BJ (cell line): ENCODE measurements around the gene PCCB. TPM values are rescaled to one million over a fixed set of nuclear protein-coding genes. Genes with fewer than 3 reads are reported as not detected.

Experiments
- CTCF ChIA-PET: fragments of 350-600 bp; formaldehyde crosslinking; extraction: SDS; loops from one replicate; lab custom pipeline; 2021; ENCODE audit warnings: antibody characterized with exemption, inconsistent platforms; lab: Yijun Ruan, JAX
- POLR2A ChIA-PET: fragments of 300-600 bp; sonication (Branson Sonifier 250); formaldehyde crosslinking; extraction: SDS; loops from one replicate; lab custom pipeline; 2021; ENCODE audit warnings: antibody characterized with exemption; lab: Charles Lee
- DNase-seq: peaks from one replicate; pipeline ENCODE4 v3.0.0-alpha.2; 2011; ENCODE audit warnings: low read depth
- H3K27me3 ChIP-seq: 2 replicates; pipeline ENCODE4 v1.6.0; 2011; ENCODE audit warnings: low read length; ENCODE audit not compliant: control insufficient read depth, insufficient read depth
- H3K36me3 ChIP-seq: 2 replicates; pipeline ENCODE4 v1.5.1; 2011; ENCODE audit warnings: low read length; ENCODE audit not compliant: control insufficient read depth, insufficient read depth
- H3K4me3 ChIP-seq: 2 replicates; pipeline ENCODE4 v1.5.1; 2011; ENCODE audit warnings: low read depth, mild to moderate bottlenecking, control low read depth, low read length
- polyA plus RNA-seq: library from polyadenylated mRNA; depleted of rRNA; stranded (reverse); fragments of >200 nt; gene quantifications from 2 replicates; pipeline ENCODE4 v1.2.3, GENCODE V29; 2011
- TF ChIP-seq, protein P1 (sequence below): IDR thresholded peaks from 2 replicates; pipeline ENCODE4 v1.5.1; 2011; ENCODE audit warnings: low read depth, mild to moderate bottlenecking, control low read depth, inconsistent platforms, low read length, moderate library complexity; ENCODE audit not compliant: insufficient read depth

PCCB gene
- polyA plus RNA-seq, 1 experiment, result 65.0 TPM

DNA sequence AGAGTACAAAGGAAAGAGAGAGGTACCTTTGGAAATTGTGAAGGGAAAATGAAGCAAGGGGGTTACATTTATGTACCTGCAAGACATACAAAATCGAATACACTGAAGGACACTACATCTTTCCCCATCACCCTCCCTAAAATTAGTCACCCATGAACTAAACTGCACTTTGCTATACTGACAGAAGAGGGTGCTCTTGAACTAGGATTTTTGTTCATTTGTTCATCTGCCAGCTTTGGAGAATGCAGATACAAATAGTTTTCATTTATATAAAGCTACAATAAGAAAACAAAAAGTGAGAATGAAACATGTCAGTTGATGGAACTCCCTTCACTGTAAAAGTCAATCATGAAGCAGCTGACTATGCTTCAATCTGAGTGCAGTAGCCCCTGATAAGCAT is 55.7 kb downstream of the PCCB start:
- TF ChIP-seq, protein P1, sequence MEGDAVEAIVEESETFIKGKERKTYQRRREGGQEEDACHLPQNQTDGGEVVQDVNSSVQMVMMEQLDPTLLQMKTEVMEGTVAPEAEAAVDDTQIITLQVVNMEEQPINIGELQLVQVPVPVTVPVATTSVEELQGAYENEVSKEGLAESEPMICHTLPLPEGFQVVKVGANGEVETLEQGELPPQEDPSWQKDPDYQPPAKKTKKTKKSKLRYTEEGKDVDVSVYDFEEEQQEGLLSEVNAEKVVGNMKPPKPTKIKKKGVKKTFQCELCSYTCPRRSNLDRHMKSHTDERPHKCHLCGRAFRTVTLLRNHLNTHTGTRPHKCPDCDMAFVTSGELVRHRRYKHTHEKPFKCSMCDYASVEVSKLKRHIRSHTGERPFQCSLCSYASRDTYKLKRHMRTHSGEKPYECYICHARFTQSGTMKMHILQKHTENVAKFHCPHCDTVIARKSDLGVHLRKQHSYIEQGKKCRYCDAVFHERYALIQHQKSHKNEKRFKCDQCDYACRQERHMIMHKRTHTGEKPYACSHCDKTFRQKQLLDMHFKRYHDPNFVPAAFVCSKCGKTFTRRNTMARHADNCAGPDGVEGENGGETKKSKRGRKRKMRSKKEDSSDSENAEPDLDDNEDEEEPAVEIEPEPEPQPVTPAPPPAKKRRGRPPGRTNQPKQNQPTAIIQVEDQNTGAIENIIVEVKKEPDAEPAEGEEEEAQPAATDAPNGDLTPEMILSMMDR, result no peak
- Histone ChIP-seq H3K27me3 (no peaks in the 10 kb centered on the region), H3K4me3 (no peak overlapping the region), H3K36me3 (peaks cover 5% of the 10 kb centered on the region; the same call in 1 of the 2 replicates)
- no peak for DNase-seq
- CTCF ChIA-PET, result no interaction called here
- POLR2A ChIA-PET, result no interaction called here

DNA sequence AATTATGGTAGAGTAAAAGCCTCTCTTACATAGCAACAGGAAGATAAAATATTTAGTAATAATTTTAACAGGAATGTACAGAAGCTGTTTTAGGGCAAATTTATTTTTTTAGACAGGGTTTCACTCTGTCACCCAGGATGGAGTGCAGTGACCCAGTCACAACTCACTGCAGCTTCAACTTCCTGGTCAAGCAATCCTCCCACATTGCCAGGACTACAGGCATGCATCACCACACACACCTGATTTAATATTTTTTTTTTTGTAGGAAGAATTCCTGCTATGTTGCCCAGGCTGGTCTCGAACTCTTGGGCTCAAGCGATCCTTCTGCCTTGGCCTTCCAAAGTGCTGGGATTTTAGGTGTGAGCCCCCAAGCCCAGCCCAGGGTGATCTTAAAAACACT is 61.1 kb downstream of the PCCB start:
- no peak for DNase-seq
- no peaks in the 10 kb centered on the region for H3K27me3 ChIP-seq
- POLR2A ChIA-PET, result no interaction called here
- CTCF ChIA-PET, result no interaction called here
- no peaks in the 10 kb centered on the region for H3K36me3 ChIP-seq
- no peak overlapping the region for H3K4me3 ChIP-seq
- TF ChIP-seq, protein P1, result no peak

DNA sequence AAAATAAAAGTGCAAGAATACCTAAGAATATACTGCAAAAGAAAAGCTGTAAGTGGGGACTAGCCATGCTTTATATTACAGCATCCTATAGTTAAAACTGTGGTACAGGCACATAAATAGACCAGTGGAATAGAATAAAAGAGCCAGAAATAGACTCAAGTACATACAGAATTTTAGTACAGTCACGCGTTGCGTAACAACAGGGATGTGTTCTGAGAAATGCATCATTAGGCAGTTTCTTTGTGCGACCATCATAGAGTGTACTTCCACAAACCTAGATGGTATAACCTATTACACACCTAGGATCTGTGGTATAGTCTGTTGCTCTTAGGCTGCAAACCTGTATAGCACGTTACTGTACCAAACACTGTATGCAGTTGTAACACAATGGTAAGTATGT is 61.8 kb downstream of the PCCB start:
- ChIA-PET POLR2A (no interaction called here), CTCF (no interaction called here)
- no peak overlapping the region for H3K4me3 ChIP-seq
- H3K36me3 ChIP-seq, result no peaks in the 10 kb centered on the region
- no peaks in the 10 kb centered on the region for H3K27me3 ChIP-seq
- no peak for DNase-seq
- TF ChIP-seq, protein P1, result no peak

DNA sequence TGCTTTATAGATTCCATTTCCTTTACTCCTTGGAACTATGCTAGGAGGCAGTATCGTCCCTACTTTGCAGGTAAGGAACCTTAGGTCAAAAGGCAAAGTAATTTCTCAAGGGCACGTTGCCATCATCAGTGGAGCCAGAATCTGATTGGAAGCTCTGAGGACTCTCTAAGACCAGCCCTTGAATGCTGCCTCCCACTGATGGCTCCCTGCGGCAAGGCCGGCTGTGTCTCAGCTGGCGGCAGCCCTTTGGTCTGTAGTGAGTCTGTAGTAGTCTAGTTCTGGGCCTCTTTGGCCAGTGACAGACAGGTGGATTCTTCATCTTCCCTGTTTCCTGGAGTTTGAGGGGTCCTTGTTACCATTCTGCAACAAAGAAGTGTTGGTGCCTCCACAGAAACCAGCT is 76.2 kb downstream of the PCCB start:
- TF ChIP-seq, protein P1, result no peak
- POLR2A ChIA-PET, result no interaction called here

DNA sequence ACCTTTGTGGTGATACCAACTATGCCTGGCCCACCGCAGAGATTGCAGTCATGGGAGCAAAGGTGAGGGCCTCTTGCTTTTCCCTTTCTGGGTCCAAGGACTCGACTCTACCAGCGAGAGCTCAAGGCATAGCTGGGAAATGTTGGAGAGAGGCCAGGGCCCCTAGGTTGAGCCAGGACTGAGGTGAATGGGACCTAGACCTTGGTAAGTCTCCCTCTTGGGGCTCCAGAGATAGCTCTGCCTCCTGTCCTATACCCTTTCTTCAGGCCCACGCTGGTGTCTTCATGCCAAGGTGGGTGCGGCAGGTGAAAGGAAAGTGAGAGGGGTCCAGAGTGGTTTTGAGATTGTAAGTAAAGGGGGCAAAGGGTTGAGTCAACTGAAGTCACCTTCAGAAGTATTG is 77.5 kb downstream of the PCCB start:
- no peak overlapping the region for H3K4me3 ChIP-seq
- H3K36me3 ChIP-seq, result peaks cover 6% of the 10 kb centered on the region
- no peak for DNase-seq
- TF ChIP-seq, protein P1, result no peak
- ChIA-PET CTCF (no interaction called here), POLR2A (no interaction called here)
- no peaks in the 10 kb centered on the region for H3K27me3 ChIP-seq

More for the DNA sequence above, 76.2 kb downstream of the PCCB start:
- Histone ChIP-seq H3K27me3 (no peaks in the 10 kb centered on the region), H3K4me3 (no peak overlapping the region), H3K36me3 (peaks cover 6% of the 10 kb centered on the region)
- no peak for DNase-seq
- CTCF ChIA-PET, result no interaction called here
